PFSK-1 (cell line): ENCODE data around the gene PP2D1.

Source experiments
- FOXP2 ChIP-seq: optimal IDR thresholded peaks from 2 replicates; pipeline ENCODE3; 2011; ENCODE audit warnings: borderline replicate concordance, control low read depth, inconsistent platforms; ENCODE audit not compliant: insufficient read depth; ENCODE audit errors: extremely low read length, extremely low read depth
- POLR2AphosphoS5 ChIP-seq: IDR thresholded peaks from 2 replicates; pipeline ENCODE4 v1.6.1; 2012; ENCODE audit warnings: low read depth, mild to moderate bottlenecking, control low read depth, low read length, moderate library complexity
- REST ChIP-seq, 2 experiments: IDR thresholded peaks; 2 replicates each; pipeline versions ENCODE4 v1.6.1 to v1.8.0; 2011 to 2012; ENCODE audit warnings: low read depth in 2 of 2, low read length in 2 of 2, control low read depth in 1 of 2, inconsistent platforms in 1 of 2, mild to moderate bottlenecking in 1 of 2, moderate library complexity in 1 of 2; ENCODE audit not compliant: insufficient read depth in 1 of 2
- SIN3A ChIP-seq: IDR thresholded peaks from 2 replicates; pipeline ENCODE4 v1.6.1; 2012; ENCODE audit warnings: mild to moderate bottlenecking, low read length, moderate library complexity, borderline replicate concordance; ENCODE audit not compliant: insufficient read depth
- TAF1 ChIP-seq: IDR thresholded peaks from 2 replicates; pipeline ENCODE4 v1.6.1; 2012; ENCODE audit warnings: low read length, control low read depth, borderline replicate concordance; ENCODE audit not compliant: insufficient read depth

PP2D1 gene

DNA sequence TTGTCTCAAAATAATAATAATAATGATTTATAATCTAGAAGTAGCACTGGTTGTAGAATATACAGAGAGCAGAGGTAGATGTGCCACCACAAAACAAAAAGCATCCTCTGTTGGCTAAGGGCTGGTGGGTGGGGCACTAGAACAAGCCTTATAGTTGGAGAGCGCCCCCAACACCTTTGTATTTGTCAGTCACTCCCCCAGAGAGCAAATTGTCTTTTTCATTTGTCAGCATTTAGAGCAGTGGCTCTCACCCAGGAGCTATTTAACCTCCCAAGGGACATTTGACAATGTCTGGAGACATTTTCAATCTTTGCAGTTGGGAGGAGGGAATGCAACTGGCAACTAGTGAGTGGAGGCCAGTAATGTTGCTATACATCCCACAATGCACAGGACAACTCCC is 34.5 kb upstream of the PP2D1 start:
- TF ChIP-seq SIN3A (no peak), POLR2AphosphoS5 (no peak), FOXP2 (no peak), REST (IDR thresholded peaks at IDR 0.05; ENCODE audit: insufficient read depth in 1 of 2, low read depth in 2 of 2, low read length in 2 of 2) (no peak), TAF1 (no peak)

- no peak for TF ChIP-seq POLR2AphosphoS5
- TF ChIP-seq SIN3A, result no peak
- no peak for TF ChIP-seq FOXP2
- TF ChIP-seq TAF1, result no peak
- TF ChIP-seq REST (IDR thresholded peaks at IDR 0.05; ENCODE audit: insufficient read depth in 1 of 2, low read depth in 2 of 2, low read length in 2 of 2), result no peak
These were observed 31.8 kb upstream of the PP2D1 start for GRCh38 chr3:20043825-20044224.

- no peak for TF ChIP-seq REST (IDR thresholded peaks at IDR 0.05; ENCODE audit: insufficient read depth in 1 of 2, low read depth in 2 of 2, low read length in 2 of 2)
- TF ChIP-seq FOXP2, result no peak
- TF ChIP-seq SIN3A, result no peak
- no peak for TF ChIP-seq POLR2AphosphoS5
- TF ChIP-seq TAF1, result no peak
These were observed 31.3 kb upstream of the PP2D1 start for GRCh38 chr3:20043396-20043795.

GRCh38 chr3:20042331-20042730 is 30.3 kb upstream of the PP2D1 start:
- TF ChIP-seq FOXP2 (no peak), POLR2AphosphoS5 (no peak), SIN3A (no peak), REST (IDR thresholded peaks at IDR 0.05; ENCODE audit: insufficient read depth in 1 of 2, low read depth in 2 of 2, low read length in 2 of 2) (no peak), TAF1 (no peak)

DNA sequence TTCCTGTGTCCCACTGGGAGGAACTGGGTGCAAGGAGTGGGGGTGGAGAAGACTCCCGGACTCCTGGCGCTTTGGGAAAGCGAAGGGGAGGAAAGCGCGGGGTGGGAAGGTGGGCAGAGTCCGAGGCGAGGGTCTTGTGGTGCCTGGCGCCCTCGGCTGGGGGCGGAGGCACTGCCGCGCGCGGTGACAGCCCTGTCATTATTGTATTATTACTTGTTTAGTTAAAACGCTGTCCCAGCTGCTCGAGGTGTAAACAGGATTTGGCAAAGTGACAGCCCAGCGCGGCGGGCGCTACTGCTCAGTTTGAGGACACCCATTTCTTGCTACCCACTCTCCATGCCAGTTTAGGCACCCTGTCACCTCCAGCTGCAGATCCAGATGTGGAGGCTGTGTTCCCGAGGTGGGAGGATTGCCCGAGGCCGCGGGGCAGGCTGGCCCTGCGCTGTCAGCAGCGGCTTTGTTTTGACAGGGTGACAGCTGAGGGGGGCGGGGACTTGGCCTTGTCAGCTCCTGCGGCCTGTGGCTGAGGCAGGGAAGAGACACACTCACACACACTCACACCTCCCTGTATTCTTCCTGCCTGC is 29.2 kb upstream of the PP2D1 start:
- TF ChIP-seq FOXP2, result peak; percentile 88
- peak; percentile 100 for TF ChIP-seq SIN3A
- TF ChIP-seq TAF1, result no peak
- no peak for TF ChIP-seq REST (IDR thresholded peaks at IDR 0.05; ENCODE audit: insufficient read depth in 1 of 2, low read depth in 2 of 2, low read length in 2 of 2)
- TF ChIP-seq POLR2AphosphoS5, result no peak
